ENCODE results near the gene NLRP6.

DNA sequence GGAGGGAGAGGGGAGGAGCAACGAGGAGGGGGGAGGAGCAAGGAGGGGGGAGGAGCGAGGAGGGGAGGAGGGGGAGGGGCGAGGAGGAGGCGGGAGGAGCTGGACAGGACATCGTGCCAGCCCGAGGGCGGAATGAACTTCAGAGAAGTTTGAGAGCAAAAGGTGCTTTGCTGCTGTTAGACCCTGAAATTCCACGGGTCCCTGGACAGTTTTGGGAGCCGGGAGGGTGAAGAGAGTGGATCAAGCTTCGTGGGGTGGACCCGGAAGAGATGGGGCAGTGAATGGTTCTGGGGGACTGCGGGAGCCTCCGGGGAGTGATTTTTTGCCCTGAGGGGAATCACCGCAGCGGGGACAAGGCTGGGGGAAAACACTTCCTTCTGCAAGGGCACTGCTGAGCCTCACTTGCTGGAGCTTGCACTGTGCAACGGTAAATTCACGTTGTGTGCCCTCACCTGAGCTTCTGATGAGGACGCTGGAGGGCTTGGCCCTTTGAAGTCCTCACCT is 10.7 kb upstream of the NLRP6 start:
- TF ChIP-seq, protein P1, sequence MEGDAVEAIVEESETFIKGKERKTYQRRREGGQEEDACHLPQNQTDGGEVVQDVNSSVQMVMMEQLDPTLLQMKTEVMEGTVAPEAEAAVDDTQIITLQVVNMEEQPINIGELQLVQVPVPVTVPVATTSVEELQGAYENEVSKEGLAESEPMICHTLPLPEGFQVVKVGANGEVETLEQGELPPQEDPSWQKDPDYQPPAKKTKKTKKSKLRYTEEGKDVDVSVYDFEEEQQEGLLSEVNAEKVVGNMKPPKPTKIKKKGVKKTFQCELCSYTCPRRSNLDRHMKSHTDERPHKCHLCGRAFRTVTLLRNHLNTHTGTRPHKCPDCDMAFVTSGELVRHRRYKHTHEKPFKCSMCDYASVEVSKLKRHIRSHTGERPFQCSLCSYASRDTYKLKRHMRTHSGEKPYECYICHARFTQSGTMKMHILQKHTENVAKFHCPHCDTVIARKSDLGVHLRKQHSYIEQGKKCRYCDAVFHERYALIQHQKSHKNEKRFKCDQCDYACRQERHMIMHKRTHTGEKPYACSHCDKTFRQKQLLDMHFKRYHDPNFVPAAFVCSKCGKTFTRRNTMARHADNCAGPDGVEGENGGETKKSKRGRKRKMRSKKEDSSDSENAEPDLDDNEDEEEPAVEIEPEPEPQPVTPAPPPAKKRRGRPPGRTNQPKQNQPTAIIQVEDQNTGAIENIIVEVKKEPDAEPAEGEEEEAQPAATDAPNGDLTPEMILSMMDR (IDR thresholded peaks at IDR 0.05; ENCODE audit: poor library complexity), result no peak
- no peak for TF ChIP-seq EZH2phosphoT487 (IDR thresholded peaks at IDR 0.05; ENCODE audit: low read depth, severe bottlenecking, unreplicated experiment)

All from hepatocyte (in vitro differentiated cells).